Measurements from ENCODE around the gene ZFAND3. TPM values are rescaled to one million over a fixed set of nuclear protein-coding genes. Genes with fewer than 3 reads are reported as not detected.

ZFAND3 gene
- polyA plus RNA-seq, 1 of the 3 experiments (the other 2 are of a cell fraction): 16.7 TPM

- 83% methylated on average over 1 of the region's 1 CpG for WGBS (ENCODE audit: low lambda C conversion rate)
- CTCF ChIA-PET: interaction anchor here (2.0 kb wide), 1 partner anchor 11 kb away, joined by 9 read pairs; no protein-coding TSS in a partner anchor
These were observed 260.0 kb downstream of the ZFAND3 start for GRCh38 chr6:38079537-38079936.

GRCh38 chr6:38080360-38080759 lies 260.8 kb downstream of the ZFAND3 start:
- H3K9ac ChIP-seq: no peak overlapping the region

More at GRCh38 chr6:38079537-38079936, 260.0 kb downstream of the ZFAND3 start:
- Histone ChIP-seq H3K9me2 (no peaks in the 10 kb centered on the region), H3K4me3 (ENCODE audit: low read depth in 2 of 2, low read length in 1 of 2) (no peak overlapping the region), H3K27ac (ENCODE audit: low read depth in 2 of 2, low read length in 1 of 2) (no peak overlapping the region), H3K27me3 (ENCODE audit: insufficient read depth) (no peaks in the 10 kb centered on the region), H4K20me1 (ENCODE audit: insufficient read depth) (peaks cover 29% of the 10 kb centered on the region), H2AFZ (ENCODE audit: low read depth) (no peak overlapping the region), H3K79me2 (ENCODE audit: insufficient read depth) (peaks cover 28% of the 10 kb centered on the region; the same call in 1 of the 2 replicates), H3K4me2 (no peak overlapping the region), H3F3A (replicated peaks; ENCODE audit: insufficient read depth) (no peaks in the 10 kb centered on the region), H3K9ac (no peak overlapping the region), H3K4me1 (ENCODE audit: control insufficient read depth in 1 of 2, insufficient read depth in 2 of 2, low read depth in 1 of 2, low read length in 1 of 2) (peaks cover 0 to 8% of the 10 kb centered on the region in 2 experiments; a peak in 2 of 4 replicates), H3K36me3 (replicated peaks in 1 of 2; ENCODE audit: control insufficient read depth in 1 of 2, insufficient read depth in 2 of 2, low read length in 1 of 2) (peaks cover 18 to 22% of the 10 kb centered on the region in 2 experiments), H3K9me3 (no peaks in the 10 kb centered on the region)
- DNase-seq: no peak
- POLR2A ChIA-PET: no interaction called here
- TF ChIP-seq NRF1 (IDR thresholded peaks at IDR 0.05; ENCODE audit: low read depth, low read length) (no peak), NFIC (IDR thresholded peaks at IDR 0.05; ENCODE audit: borderline replicate concordance) (no peak), RAD21 (IDR thresholded peaks at IDR 0.05; ENCODE audit: low read length) (no peak), SMC3 (IDR thresholded peaks at IDR 0.05; ENCODE audit: low read depth, low read length) (no peak), CHD2 (IDR thresholded peaks at IDR 0.05; ENCODE audit: low read length, partially characterized antibody) (no peak)

More at GRCh38 chr6:38080360-38080759, 260.8 kb downstream of the ZFAND3 start:
- no peak overlapping the region for H3K4me3 ChIP-seq (ENCODE audit: low read depth in 2 of 2, low read length in 1 of 2)
- H3K36me3 ChIP-seq (replicated peaks in 1 of 2; ENCODE audit: control insufficient read depth in 1 of 2, insufficient read depth in 2 of 2, low read length in 1 of 2): peaks cover 23 to 30% of the 10 kb centered on the region in 2 experiments
- H3F3A ChIP-seq (replicated peaks; ENCODE audit: insufficient read depth): no peaks in the 10 kb centered on the region
- no peak overlapping the region for H2AFZ ChIP-seq (ENCODE audit: low read depth)
- DNase-seq: no peak
- peaks cover 29% of the 10 kb centered on the region for H4K20me1 ChIP-seq (ENCODE audit: insufficient read depth)
- no peaks in the 10 kb centered on the region for H3K27me3 ChIP-seq (ENCODE audit: insufficient read depth)
- TF ChIP-seq FOXM1 (IDR thresholded peaks at IDR 0.05; ENCODE audit: low read depth): no peak
- no peak for TF ChIP-seq YY1 (IDR thresholded peaks at IDR 0.05; ENCODE audit: low read depth)
- TF ChIP-seq SMC3 (IDR thresholded peaks at IDR 0.05; ENCODE audit: low read depth, low read length): no peak
- TF ChIP-seq FOSL2 (IDR thresholded peaks at IDR 0.05; ENCODE audit: borderline replicate concordance, low read depth): no peak
- no peak for TF ChIP-seq EZH2phosphoT487 (IDR thresholded peaks at IDR 0.05; ENCODE audit: borderline replicate concordance, low read depth)
- TF ChIP-seq ZBTB33 (IDR thresholded peaks at IDR 0.05; ENCODE audit: borderline replicate concordance, low read depth): no peak
- no peak for TF ChIP-seq ELF1 (IDR thresholded peaks at IDR 0.05)
- no peak for TF ChIP-seq USF1 (IDR thresholded peaks at IDR 0.05; ENCODE audit: borderline replicate concordance, low read depth)
- ChIA-PET CTCF (interaction anchor here (2.0 kb wide), 1 partner anchor 11 kb away, joined by 9 read pairs; no protein-coding TSS in a partner anchor), POLR2A (no interaction called here)
- H3K4me2 ChIP-seq: no peak overlapping the region
- H3K9me2 ChIP-seq: no peaks in the 10 kb centered on the region
- H3K27ac ChIP-seq (ENCODE audit: low read depth in 2 of 2, low read length in 1 of 2): no peak overlapping the region
- H3K4me1 ChIP-seq (ENCODE audit: control insufficient read depth in 1 of 2, insufficient read depth in 2 of 2, low read depth in 1 of 2, low read length in 1 of 2): peaks cover 0 to 8% of the 10 kb centered on the region in 2 experiments; a peak in 2 of 4 replicates
- 77% methylated on average over 3 of the region's 3 CpGs for WGBS (ENCODE audit: low lambda C conversion rate)
- H3K79me2 ChIP-seq (ENCODE audit: insufficient read depth): peaks cover 28% of the 10 kb centered on the region; the same call in 1 of the 2 replicates
- H3K9me3 ChIP-seq: no peaks in the 10 kb centered on the region

All from SK-N-SH (cell line).